Measurements from ENCODE around the gene S100A2.

S100A2 gene

DNA sequence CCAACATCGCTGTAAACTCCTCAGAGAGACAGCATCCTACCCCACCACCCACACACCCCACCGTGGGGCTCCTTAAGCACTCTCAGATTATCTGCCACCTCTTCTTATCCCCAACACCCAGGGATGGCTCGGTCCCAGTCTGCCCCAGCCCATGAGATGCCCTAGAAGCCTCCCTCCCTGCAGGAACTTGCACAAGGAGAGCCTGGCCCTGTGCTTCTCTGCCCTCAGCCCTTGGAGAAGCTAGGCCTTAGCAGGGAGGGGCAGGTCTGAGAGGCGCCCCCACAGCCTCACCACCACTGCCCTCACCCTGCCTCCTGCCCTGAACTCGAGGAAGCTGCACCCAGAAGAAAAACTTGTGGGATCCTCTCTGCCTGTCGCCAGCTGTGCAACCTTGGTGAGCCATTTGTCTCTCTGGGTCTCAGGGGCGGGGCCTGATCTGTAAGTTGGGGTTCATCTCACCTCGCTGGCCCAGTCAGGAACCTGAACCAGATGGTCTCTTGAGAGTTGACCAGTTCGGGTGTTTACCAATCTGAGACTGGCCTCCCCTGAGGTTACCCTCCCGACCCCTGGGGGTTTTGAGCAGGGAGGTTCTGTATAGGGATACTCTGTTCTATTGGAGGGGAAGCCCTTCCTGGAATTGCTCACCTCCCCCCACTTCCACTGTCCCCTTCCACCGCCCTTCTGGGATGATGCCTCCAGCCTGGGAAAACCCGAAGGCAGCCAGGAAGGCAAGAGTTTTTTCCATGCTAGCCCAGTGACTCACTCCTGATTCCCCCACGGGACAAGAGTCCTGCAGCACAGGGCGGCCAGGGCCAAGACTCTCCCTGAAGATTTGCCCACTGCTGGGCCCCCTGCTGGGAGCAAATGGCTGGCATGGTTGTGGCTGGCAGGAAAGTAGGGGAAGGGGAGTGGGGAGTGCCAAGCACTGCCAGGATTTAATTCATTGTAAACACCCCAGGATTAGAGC, 16.6 kb downstream of the S100A2 start, which contains the start of gene S100A3:
S100A3 (minus strand) TSS at position 537 of the 967 bp plus-strand sequence. CDS start 773 bp downstream, outside the sequence.
- TF ChIP-seq, protein P1, sequence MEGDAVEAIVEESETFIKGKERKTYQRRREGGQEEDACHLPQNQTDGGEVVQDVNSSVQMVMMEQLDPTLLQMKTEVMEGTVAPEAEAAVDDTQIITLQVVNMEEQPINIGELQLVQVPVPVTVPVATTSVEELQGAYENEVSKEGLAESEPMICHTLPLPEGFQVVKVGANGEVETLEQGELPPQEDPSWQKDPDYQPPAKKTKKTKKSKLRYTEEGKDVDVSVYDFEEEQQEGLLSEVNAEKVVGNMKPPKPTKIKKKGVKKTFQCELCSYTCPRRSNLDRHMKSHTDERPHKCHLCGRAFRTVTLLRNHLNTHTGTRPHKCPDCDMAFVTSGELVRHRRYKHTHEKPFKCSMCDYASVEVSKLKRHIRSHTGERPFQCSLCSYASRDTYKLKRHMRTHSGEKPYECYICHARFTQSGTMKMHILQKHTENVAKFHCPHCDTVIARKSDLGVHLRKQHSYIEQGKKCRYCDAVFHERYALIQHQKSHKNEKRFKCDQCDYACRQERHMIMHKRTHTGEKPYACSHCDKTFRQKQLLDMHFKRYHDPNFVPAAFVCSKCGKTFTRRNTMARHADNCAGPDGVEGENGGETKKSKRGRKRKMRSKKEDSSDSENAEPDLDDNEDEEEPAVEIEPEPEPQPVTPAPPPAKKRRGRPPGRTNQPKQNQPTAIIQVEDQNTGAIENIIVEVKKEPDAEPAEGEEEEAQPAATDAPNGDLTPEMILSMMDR (IDR thresholded peaks at IDR 0.05; ENCODE audit: insufficient read depth, low read length, missing control alignments), result peak; percentile 39
- H3K4me3 ChIP-seq (ENCODE audit: low read depth, low read length), result no peak within 1 kb of the TSS; the same call in 1 of the 2 replicates
- CTCF ChIA-PET, result interaction anchor here (1.6 to 9.1 kb wide), 5 partner anchors 15 to 38 kb away, joined by 17 to 92 read pairs (median 74); partner anchors contain the start of genes S100A2 and S100A6
- no peak for DNase-seq (ENCODE audit: low read depth, low spot score)
- POLR2A ChIA-PET, result interaction anchor here (1.6 to 2.7 kb wide), 2 partner anchors 15 to 17 kb away, joined by 4 to 9 read pairs; no protein-coding TSS in a partner anchor

DNA sequence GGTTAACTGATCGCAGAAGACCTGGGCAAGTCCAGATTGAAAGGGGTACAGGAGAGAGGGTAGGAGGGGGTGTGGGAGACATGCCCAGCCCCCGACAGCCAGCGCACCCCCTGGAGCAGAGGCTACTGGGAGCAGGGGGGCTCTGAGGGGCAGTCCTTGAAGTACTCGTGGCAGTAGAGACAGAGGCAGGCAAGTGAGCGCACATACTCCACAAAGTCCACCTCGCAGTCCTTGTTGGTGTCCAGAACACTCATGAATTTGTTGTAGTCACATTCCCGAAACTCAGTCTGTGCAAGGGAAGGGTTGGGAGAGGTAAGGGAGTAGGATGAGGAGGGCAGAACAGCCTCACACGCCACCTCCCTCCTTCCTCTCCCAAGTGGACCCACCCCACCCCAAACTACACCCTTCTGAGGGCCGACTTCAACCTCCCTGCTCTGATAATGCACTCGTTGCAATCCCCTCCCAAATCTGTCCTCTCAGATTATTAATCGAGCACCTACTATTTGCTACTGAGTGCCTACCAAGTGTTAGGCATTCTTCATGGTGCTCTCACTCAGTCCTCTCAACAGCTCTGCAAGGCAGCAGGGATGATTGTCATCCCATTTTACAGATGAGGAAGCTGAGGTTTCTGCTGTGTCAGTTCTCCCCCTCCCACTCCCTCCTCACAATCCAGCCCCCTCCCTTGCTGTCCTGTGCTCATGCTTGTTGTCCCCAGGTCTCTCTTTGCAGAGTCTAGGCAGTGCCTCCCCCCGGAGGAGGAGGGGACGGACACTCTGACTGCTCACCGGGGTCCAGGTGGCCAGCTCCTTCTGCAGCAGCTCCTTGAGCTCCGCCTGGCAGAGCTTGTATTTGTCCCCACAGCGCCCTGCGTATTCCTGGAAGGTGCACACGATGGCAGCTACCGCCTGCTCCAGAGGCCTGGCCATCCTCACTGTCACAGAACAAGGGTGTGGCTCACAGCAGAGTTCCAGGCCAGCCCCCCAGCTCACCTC, 17.8 kb downstream of the S100A2 start:
- CTCF ChIA-PET, result interaction anchor here (1.7 to 9.1 kb wide), 4 partner anchors 14 to 23 kb away, joined by 4 to 92 read pairs (median 77); partner anchors contain the start of genes S100A2 and S100A6
- TF ChIP-seq, protein P1 (IDR thresholded peaks at IDR 0.05; ENCODE audit: insufficient read depth, low read length, missing control alignments), result no peak
- POLR2A ChIA-PET, result interaction anchor here (0.6 to 5.0 kb wide), 3 partner anchors 14 to 1511 kb away, joined by 3 to 128 read pairs (median 4); partner anchors contain the start of genes S100A11 and S100A6
- no peak for DNase-seq (ENCODE audit: low read depth, low spot score)
- H3K4me3 ChIP-seq (ENCODE audit: low read depth, low read length), result no peak overlapping the region

DNA sequence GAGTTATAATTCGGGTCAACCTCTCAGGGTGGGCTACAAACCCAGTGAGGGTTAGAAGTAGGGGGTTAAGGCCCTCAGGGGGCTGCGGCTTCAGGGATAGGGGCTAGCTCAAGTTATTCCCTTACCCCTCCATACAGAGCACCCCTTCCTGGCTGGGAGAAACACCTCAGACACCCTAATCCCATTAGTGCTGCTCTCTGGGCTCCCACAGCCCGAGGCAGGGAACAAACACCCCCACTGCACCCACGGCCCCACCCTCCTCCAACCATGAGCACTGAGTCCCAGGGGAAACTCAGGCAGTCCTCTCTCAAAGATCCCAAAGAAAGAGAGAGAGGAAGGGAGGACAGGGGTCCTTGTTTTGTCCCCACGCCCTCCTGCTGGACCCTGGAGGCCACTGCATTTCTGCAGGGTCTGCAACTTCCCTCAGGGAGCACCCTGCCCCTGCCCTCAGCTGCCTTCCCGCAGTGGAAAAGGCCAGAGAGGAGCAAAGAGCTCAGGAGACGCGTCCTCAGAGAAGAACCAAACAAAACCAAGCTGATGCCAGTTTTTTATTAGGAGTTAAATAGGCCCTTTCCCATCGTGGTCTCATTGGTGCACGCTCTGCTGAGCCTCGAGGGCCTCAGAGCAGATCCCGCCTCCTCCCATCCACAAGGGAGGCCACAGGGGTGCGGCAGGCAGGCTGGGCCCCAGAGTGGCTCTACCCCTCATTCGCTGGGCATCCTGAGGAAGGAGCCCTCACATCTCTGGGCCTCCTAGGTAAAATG, 18.7 kb downstream of the S100A2 start:
- TF ChIP-seq, protein P1 (IDR thresholded peaks at IDR 0.05; ENCODE audit: insufficient read depth, low read length, missing control alignments), result no peak
- no peak overlapping the region for H3K4me3 ChIP-seq (ENCODE audit: low read depth, low read length)
- no peak for DNase-seq (ENCODE audit: low read depth, low spot score)

DNA sequence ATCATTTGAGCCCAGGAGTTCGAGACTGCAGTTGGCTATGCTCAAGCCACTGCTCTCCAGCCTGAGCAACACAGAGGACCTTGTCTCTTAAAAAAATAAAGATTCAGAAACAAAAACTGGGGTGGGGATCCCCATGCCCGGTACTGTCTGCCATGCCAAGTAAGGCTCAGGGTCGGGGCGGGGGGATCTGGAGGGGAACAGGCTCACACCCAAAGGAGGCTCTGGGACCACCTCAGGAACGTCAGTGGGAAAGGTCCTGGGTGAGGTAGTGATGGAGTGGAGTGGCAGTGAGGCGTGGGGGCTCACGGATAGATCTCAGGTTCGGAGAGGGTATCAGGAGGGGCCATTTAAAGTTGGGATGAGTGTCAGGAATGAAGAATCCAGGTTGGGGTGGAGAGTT, 19.3 kb downstream of the S100A2 start:
- CTCF ChIA-PET, result interaction anchor here (1.7 to 7.1 kb wide), 2 partner anchors 13 to 18 kb away, joined by 4 to 80 read pairs; partner anchors contain the start of gene S100A6
- TF ChIP-seq, protein P1 (IDR thresholded peaks at IDR 0.05; ENCODE audit: insufficient read depth, low read length, missing control alignments), result no peak
- POLR2A ChIA-PET, result interaction anchor here (2.5 to 5.0 kb wide), 3 partner anchors 12 to 22 kb away, joined by 13 to 128 read pairs (median 28); partner anchors contain the start of genes S100A2 and S100A6
- no peak for DNase-seq (ENCODE audit: low read depth, low spot score)
- H3K4me3 ChIP-seq (ENCODE audit: low read depth, low read length), result no peak overlapping the region; the same call in 1 of the 2 replicates

More for the DNA sequence above, 18.7 kb downstream of the S100A2 start:
- ChIA-PET CTCF (interaction anchor here (1.7 to 9.1 kb wide), 3 partner anchors 14 to 24 kb away, joined by 4 to 92 read pairs (median 80); partner anchors contain the start of gene S100A6), POLR2A (interaction anchor here (0.6 to 5.0 kb wide), 2 partner anchors 13 to 1510 kb away, joined by 3 to 128 read pairs; partner anchors contain the start of genes S100A11 and S100A6)
